ENCODE data around the gene CWF19L1.

- TF ChIP-seq CTCF (IDR thresholded peaks at IDR 0.05): no peak
- TF ChIP-seq POLR2A (IDR thresholded peaks at IDR 0.05): no peak
Measured at GRCh38 chr10:100182908-100183307, 84.5 kb downstream of the CWF19L1 start.

All from prostate gland (tissue), 2 donors.